ENCODE data around the gene MRPL57. TPM values are rescaled to one million over a fixed set of nuclear protein-coding genes. Genes with fewer than 3 reads are reported as not detected.

MRPL57 gene
- total RNA-seq, 2 donors from 2014 or later = 18.0 to 30.3 TPM

- H3K4me1 ChIP-seq (ENCODE audit: control insufficient read depth in 1 of 2, low read depth in 2 of 2) = no peaks in the 10 kb centered on the region
- no peak overlapping the region for H3K4me3 ChIP-seq
- peaks cover 8% of the 10 kb centered on the region for H3K9me3 ChIP-seq
- no peaks in the 10 kb centered on the region for H3K36me3 ChIP-seq
- TF ChIP-seq, protein P1, sequence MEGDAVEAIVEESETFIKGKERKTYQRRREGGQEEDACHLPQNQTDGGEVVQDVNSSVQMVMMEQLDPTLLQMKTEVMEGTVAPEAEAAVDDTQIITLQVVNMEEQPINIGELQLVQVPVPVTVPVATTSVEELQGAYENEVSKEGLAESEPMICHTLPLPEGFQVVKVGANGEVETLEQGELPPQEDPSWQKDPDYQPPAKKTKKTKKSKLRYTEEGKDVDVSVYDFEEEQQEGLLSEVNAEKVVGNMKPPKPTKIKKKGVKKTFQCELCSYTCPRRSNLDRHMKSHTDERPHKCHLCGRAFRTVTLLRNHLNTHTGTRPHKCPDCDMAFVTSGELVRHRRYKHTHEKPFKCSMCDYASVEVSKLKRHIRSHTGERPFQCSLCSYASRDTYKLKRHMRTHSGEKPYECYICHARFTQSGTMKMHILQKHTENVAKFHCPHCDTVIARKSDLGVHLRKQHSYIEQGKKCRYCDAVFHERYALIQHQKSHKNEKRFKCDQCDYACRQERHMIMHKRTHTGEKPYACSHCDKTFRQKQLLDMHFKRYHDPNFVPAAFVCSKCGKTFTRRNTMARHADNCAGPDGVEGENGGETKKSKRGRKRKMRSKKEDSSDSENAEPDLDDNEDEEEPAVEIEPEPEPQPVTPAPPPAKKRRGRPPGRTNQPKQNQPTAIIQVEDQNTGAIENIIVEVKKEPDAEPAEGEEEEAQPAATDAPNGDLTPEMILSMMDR (IDR thresholded peaks at IDR 0.05) = no peak
- ATAC-seq (ENCODE audit: insufficient number of reproducible peaks, low FRiP score, low read depth) (no peak), DNase-seq (ENCODE audit: low spot score) (no peak)
- no peaks in the 10 kb centered on the region for H3K27me3 ChIP-seq (replicated peaks; ENCODE audit: insufficient read depth)
- no peak overlapping the region for H3K27ac ChIP-seq
Observed at GRCh38 chr13:21225841-21226581, 49.6 kb downstream of the MRPL57 start.

GRCh38 chr13:21227917-21228316 lies 51.5 kb downstream of the MRPL57 start:
- TF ChIP-seq, protein P1 (IDR thresholded peaks at IDR 0.05) = no peak
- ATAC-seq (ENCODE audit: insufficient number of reproducible peaks, low FRiP score, low read depth) = no peak

More at GRCh38 chr13:21227917-21228316, 51.5 kb downstream of the MRPL57 start:
- Histone ChIP-seq H3K4me1 (ENCODE audit: control insufficient read depth in 1 of 2, low read depth in 2 of 2) (no peaks in the 10 kb centered on the region), H3K9me3 (no peaks in the 10 kb centered on the region), H3K27ac (no peak overlapping the region), H3K27me3 (replicated peaks; ENCODE audit: insufficient read depth) (no peaks in the 10 kb centered on the region), H3K4me3 (no peak overlapping the region), H3K36me3 (no peaks in the 10 kb centered on the region)
- no peak for DNase-seq (ENCODE audit: low spot score)

Other genes starting within 250 kb of the MRPL57 start
- 10 to 100 TPM; 40.1 to 59.2 TPM for gene LATS2, start 115.1 kb upstream of the MRPL57 start, total RNA-seq
- gene SAP18, start 36.5 kb upstream of the MRPL57 start, total RNA-seq = 10 to 100 TPM; 30.6 to 55.2 TPM
- not detected for gene SKA3, start 106 bp upstream of the MRPL57 start, total RNA-seq

Data from thoracic aorta (tissue), 2 donors.